Right hindlimb (tissue), 1 donor: ENCODE data around the gene PTPRK.
"Not testable (repeated sequence)": the region's sequence is repeated elsewhere in the genome, so short reads cannot be mapped to it uniquely, and the experiment has no call there.

Experiments used
- DNase-seq: peaks from one replicate; pipeline ENCODE4 v3.0.0-alpha.2; 2018

The PTPRK gene

GRCh38 chr6:128434752-128435151, 85.6 kb downstream of the PTPRK start:
- not testable (repeated sequence) for DNase-seq

DNA sequence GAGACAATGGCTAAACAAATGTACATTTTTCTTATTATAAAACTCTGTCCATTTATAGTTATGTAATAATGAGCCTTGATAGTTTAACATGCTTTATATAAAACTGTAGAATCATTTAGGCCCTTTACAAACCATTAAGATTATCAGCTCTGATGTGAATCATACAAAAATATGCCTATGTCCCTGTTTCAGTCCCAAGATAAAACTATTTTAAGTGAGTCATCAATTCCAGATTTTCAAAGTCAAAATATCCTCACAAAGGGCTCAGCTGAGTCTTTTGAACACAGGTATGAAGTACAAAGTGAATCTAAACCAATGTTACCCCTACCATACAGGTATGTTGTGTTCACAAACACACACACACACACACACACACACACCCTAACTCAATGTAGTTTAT, 88.0 kb downstream of the PTPRK start:
- no peak for DNase-seq

DNA sequence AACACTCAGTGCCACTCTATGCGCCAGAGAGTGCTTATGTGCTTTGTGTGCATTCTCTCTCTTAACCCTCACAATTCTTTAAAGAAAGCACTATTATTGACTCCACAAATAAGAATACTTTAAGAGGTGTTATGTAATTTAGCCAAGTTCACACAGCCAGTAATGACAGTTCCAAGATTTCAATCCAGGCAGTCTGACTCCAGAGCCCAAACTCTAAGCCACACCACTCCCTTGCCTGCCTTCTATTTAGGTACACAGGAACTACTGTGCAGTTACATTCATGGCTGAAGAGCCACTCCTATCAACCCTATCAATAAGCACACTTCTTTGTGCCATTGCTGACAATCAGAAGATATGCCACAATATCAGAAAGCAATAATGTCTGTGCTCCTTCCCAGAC, 93.3 kb downstream of the PTPRK start:
- DNase-seq, result no peak

DNA sequence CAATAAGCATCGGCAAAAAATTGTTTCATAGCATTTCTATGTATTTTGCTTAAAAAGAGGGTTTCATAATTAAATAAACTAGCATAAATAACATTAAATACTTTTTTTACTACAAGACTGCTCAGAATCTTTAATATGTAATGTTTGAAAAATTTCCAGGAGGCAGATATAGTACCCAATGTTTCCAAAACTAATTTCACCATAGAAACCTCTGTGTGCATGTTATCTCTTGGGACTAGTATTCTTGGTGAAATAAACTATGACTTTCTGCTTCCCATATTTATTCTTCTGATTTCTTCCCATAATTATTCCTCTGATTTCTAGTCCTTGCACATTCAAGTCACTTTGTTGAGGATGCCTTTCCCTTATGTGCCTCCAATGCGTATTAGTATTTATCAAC, 94.5 kb downstream of the PTPRK start:
- no peak for DNase-seq

DNA sequence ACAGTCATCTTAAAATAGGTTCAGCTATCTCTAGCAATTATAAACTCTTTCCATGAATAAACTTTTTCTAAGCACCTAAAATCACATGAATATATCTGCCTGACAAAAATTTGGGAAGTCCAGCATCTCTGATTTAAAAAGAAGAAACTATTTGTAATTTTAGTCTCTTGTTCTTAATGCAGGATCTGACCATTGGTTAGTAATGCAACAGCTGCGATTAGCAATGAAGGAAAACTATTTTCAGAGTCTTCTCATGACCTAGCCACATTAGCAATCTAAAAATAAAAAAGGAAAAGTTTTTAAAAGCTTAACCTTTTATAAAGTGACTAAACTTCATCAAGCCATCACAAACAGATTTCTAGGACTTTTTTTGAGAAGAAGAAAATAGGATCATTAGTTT, 97.5 kb downstream of the PTPRK start:
- DNase-seq, result no peak

DNA sequence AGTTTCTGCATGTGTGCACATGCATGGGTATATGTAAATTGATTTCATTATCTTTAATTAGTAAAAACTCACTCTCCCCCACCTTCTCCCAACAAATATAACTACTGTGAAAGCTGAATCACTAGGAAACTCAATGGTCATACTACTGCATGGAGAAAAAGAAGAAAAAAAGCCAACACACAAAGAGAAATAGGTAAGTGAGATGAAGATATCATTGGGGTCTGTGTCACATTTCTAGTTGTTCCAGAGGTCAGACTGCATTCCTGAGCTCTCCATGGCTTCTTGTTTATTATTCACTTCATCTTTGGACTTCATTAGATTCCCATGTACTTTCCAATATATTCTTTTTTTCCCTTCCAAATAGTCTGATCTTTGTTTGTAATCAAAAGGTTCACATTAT, 98.2 kb downstream of the PTPRK start:
- DNase-seq, result no peak

DNA sequence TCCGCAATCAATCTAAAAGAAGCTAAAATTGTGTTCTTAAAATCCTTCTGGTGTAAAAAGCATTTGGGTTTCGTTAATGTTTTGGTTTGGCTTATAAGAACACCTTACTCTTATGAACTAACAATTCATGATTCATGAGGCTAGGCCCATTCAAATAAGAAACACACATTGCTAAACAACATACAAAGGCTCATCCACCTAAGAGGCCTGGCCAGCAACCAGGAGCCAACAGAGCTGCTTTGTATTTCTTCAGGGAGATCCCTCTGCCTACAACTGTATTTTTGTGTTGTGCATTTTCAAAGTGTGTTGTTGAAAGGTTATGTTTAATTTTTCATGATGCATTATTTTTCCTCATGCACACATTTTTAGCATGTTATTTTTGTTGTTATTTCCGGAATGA, 98.6 kb downstream of the PTPRK start:
- no peak for DNase-seq

DNA sequence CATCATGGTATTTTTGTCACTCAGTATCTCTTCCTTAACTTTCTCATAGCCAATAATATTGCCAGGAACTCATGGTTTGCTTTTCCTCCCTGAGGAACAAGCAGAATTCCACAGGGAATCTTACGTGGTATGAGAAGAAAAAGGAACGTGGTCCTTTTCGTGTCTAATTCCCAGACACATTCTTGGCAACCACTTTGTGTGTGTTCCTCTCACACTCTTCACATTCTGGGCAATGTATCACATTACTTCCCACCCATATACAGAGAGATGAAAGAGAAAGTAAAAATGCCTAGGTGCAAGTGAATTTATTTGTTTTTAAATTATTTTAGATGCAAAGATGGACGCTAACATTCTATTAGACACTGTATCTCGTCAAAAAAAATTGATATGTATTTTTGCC, 102.7 kb downstream of the PTPRK start:
- no peak for DNase-seq

GRCh38 chr6:128415387-128415786, 105.0 kb downstream of the PTPRK start:
- no peak for DNase-seq

GRCh38 chr6:128414943-128415342, 105.5 kb downstream of the PTPRK start:
- no peak for DNase-seq

GRCh38 chr6:128413291-128413690, 107.1 kb downstream of the PTPRK start:
- DNase-seq, result no peak

DNA sequence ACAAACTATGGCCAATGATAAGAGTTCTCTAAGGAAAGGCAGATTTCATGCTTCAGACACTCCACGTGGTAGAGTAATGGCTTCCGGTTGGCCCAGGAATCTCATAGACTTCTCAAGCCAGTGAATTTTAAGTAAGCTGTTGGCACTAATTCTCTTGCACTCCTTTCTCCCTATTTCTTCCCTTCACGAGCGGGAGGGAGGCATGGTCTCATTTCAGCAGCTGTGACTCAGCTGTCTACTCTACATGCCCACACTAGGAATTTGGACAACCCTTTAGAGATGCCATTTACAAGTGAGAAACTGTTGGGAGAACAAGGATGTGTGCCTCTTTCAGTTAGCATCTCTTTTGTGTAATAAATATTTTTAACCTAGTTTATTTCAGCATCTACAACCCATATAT, 107.7 kb downstream of the PTPRK start:
- no peak for DNase-seq

GRCh38 chr6:128410584-128410983, 109.8 kb downstream of the PTPRK start:
- no peak for DNase-seq

GRCh38 chr6:128409003-128409402, 111.4 kb downstream of the PTPRK start:
- DNase-seq, result no peak

DNA sequence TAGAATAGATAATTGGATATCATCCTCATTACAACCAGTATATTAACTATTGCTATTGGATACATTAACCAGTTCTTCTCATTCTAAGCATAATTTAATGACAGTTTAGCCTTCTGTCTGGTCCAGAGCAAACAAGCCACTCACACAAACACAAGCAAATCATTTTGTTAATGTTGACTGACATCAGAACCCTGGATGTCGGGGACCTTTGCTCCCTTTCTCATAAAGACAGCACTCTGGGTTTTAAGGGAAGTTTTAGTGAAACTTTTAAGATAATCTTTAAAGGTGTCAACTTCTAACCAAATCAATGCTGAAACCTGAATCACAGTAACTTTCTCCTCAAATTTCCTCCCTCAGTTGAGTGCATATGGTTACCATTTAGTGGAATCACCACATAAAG, 113.9 kb downstream of the PTPRK start:
- no peak for DNase-seq

GRCh38 chr6:128403618-128404444, 116.6 kb downstream of the PTPRK start:
- DNase-seq, result no peak

GRCh38 chr6:128400875-128401274, 119.5 kb downstream of the PTPRK start:
- DNase-seq, result no peak

DNA sequence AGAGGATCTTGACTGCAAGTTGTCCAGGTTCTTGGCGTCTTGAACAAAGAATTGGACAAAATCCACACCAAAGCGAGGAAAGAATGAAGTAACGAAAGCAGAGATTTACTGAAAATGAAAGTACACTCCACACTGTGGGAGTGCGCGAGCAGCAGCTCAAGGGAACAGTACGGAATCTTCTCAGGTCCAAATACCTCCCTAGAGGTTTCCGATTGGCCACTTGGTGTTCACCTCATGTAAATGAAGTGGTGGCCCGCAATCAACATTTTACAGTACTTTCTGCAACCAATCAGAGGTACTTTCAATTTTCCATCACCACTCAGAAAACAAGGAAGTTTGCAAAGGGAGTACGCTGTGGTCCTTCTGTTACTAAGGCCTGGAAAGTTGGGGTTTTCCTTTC, 122.4 kb downstream of the PTPRK start:
- DNase-seq, result peak; percentile 31

- DNase-seq, result no peak
Observed at GRCh38 chr6:128395596-128395995, 124.8 kb downstream of the PTPRK start.

- no peak for DNase-seq
Observed at GRCh38 chr6:128395188-128395587, 125.2 kb downstream of the PTPRK start.

DNA sequence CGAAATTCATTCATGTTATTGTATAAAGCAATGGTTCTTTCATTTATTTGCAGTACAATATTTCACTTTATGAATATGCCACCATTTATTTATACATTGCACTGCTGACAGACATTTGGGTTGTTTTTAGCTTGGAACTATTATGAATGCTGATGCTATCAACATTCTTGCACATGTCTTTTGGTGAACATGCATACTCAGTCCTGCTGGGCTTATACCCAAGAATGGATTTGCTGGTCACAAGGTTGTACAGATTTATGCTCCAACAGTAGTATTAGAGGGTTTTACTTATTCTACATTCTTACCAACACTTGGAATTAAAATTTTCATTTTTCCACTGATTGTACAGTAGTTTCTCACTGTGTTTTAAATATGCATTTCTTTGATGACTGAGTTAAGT, 126.2 kb downstream of the PTPRK start:
- no peak for DNase-seq

DNA sequence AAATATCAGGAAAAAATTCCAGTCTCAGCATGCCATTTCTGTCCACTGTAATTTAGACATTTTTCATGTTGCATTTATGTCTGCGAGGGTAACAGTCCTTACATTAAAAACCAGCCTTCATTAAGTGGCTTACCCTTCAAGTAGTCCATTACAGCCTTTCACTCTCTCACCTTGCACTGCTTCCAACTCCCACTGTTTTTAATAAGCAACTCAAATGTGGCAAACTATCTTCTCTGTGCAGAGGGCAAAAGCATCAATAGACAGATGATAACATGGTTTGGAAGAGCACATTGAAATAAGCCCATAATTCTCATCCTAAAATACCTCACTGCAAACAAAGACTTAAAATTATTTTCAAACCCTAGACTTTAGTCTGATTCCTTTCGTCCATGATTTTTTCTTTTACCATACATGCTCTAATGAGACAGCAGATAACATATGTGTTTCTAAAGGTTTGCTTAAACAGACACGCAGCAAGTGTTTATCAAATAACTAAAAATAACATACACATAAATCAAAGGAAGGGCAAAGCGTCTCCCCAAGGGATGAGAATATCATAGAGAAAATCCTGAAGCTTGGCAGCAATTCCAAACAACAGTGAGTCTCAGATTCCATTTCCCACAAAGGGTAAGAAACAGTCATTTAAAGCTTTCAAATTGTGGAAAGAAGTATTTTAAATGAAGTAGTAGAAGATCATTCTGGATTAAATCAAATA, 130.4 kb downstream of the PTPRK start:
- DNase-seq, result no peak

- no peak for DNase-seq
Observed at GRCh38 chr6:128388380-128388779, 132.0 kb downstream of the PTPRK start.

DNA sequence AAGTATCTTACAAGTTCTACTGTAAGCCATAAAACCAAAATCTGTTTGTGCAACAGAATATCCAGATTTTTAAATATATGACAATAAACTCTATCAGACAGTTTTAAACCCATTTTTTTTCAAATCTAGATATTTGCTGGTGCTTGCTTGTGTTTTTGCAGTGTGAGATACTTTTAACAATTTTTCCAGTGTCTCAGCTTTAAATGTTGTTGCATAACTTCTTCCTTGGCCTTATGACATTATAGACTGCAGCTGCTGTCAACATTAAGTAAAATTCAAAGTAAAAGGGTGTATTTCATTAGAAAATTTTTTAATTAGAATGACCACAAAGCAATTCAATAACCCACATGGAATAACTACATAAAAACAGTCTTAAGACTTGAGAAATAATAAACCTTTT, 139.5 kb downstream of the PTPRK start:
- DNase-seq, result no peak

DNA sequence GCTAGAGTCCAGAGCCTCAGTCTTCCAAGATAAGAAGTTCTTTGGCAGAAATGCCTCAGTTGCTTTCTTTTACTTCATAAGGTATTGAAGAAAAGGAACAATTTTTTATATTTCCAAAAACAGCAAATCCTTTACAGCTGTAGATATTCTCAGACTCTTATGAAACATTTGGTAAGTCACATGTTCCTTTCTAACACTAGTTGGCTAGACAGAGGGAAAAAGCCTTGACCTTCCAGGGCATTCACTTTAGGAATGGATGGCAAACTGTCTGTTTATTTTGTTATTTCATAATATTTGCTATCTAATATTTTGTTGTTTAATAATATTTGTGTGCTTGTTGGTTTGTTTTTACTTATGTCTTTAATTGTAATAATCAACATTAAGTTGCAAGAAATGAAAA, 140.8 kb downstream of the PTPRK start:
- no peak for DNase-seq
